HEK293T (cell line): ENCODE measurements around the gene RPS6KA5.

Experiments
- CTCF ChIA-PET: fragments of 350-600 bp; formaldehyde crosslinking; extraction: SDS; loops from one replicate; lab custom pipeline; 2021; ENCODE audit warnings: antibody characterized with exemption, inconsistent platforms; lab: Yijun Ruan, JAX
- POLR2A ChIA-PET: fragments of 350-600 bp; formaldehyde crosslinking; extraction: SDS; loops from one replicate; lab custom pipeline; 2020; ENCODE audit warnings: antibody characterized with exemption, inconsistent platforms; lab: Yijun Ruan, JAX
- DNase-seq: peaks from one replicate; pipeline ENCODE4 v3.0.0; 2012; ENCODE audit warnings: mixed read lengths; ENCODE audit errors: extremely low spot score
- ARNT ChIP-seq: fragments of 450-650 bp; IDR thresholded peaks from 2 replicates; pipeline ENCODE4 v1.6.1; 2017; ENCODE audit warnings: mild to moderate bottlenecking
- BHLHE40 ChIP-seq: fragments of 450-650 bp; IDR thresholded peaks from 2 replicates; pipeline ENCODE4 v1.6.1; 2016; ENCODE audit warnings: mild to moderate bottlenecking, moderate library complexity, borderline replicate concordance
- CTBP1 ChIP-seq: fragments of 450-650 bp; IDR thresholded peaks from 2 replicates; pipeline ENCODE4 v1.6.1; 2016; ENCODE audit warnings: borderline replicate concordance
- ELF4 ChIP-seq: fragments of 450-650 bp; IDR thresholded peaks from 2 replicates; pipeline ENCODE4 v1.6.1; 2017; ENCODE audit warnings: antibody characterized with exemption
- FOXA1 ChIP-seq: fragments of 450-650 bp; IDR thresholded peaks from 2 replicates; pipeline ENCODE4 v1.6.1; 2016; ENCODE audit warnings: mild to moderate bottlenecking
- FOXK2 ChIP-seq: fragments of 450-650 bp; IDR thresholded peaks from 2 replicates; pipeline ENCODE4 v1.6.1; 2016; ENCODE audit warnings: mild to moderate bottlenecking
- FOXM1 ChIP-seq: fragments of 450-650 bp; IDR thresholded peaks from 2 replicates; pipeline ENCODE4 v1.6.1; 2017; ENCODE audit warnings: mild to moderate bottlenecking, borderline replicate concordance
- HDGF ChIP-seq: fragments of 450-650 bp; IDR thresholded peaks from 2 replicates; pipeline ENCODE4 v1.6.1; 2017; ENCODE audit warnings: antibody characterized with exemption, borderline replicate concordance
- L3MBTL2 ChIP-seq: fragments of 450-650 bp; conservative IDR thresholded peaks from 2 replicates; pipeline ENCODE4 v1.6.1; 2016; ENCODE audit warnings: mild to moderate bottlenecking
- LEF1 ChIP-seq: fragments of 450-650 bp; IDR thresholded peaks from 2 replicates; pipeline ENCODE4 v1.6.1; 2017; ENCODE audit warnings: mild to moderate bottlenecking, borderline replicate concordance
- NFRKB ChIP-seq: fragments of 450-650 bp; IDR thresholded peaks from 2 replicates; pipeline ENCODE4 v1.6.1; 2016; ENCODE audit warnings: mild to moderate bottlenecking, moderate library complexity
- SP1 ChIP-seq: fragments of 450-650 bp; IDR thresholded peaks from 2 replicates; pipeline ENCODE4 v1.6.1; 2017
- SUZ12 ChIP-seq: fragments of 450-650 bp; IDR thresholded peaks from 2 replicates; pipeline ENCODE4 v1.6.1; 2016; ENCODE audit warnings: mild to moderate bottlenecking
- TARDBP ChIP-seq: fragments of 450-650 bp; IDR thresholded peaks from 2 replicates; pipeline ENCODE4 v1.6.1; 2016
- ZNF384 ChIP-seq: fragments of 450-650 bp; IDR thresholded peaks from 2 replicates; pipeline ENCODE4 v1.6.1; 2016
- TF ChIP-seq, protein P1 (sequence below): fragments of 450-650 bp; IDR thresholded peaks from 2 replicates; pipeline ENCODE4 v1.6.1; 2016

The RPS6KA5 gene

DNA sequence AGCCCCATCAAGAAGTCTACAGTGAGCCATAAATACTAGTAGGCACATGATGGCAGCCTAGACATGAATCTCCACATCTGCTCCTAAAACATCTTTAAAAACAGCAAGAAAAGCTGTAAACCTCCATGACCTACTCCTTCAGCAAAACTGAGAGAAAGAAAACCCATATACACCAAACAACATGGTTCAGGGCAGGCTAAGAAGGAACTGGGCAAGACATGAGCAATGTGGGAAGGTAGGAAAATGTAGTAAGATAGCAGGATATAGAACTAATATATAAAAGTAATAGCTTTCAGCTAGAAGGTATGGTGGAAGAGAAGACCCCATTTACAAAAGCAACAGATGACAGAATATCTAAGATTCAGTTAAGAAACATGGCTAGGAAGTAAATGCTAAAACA is 88.8 kb downstream of the RPS6KA5 start:
- no peak for DNase-seq
- ChIA-PET CTCF (no interaction called here), POLR2A (no interaction called here)
- no peak for TF ChIP-seq ARNT
- no peak for TF ChIP-seq CTBP1
- TF ChIP-seq BHLHE40, result no peak
- TF ChIP-seq FOXK2, result no peak
- no peak for TF ChIP-seq FOXM1
- TF ChIP-seq FOXA1, result no peak
- TF ChIP-seq SP1, result no peak
- no peak for TF ChIP-seq ZNF384
- no peak for TF ChIP-seq ELF4
- no peak for TF ChIP-seq L3MBTL2

DNA sequence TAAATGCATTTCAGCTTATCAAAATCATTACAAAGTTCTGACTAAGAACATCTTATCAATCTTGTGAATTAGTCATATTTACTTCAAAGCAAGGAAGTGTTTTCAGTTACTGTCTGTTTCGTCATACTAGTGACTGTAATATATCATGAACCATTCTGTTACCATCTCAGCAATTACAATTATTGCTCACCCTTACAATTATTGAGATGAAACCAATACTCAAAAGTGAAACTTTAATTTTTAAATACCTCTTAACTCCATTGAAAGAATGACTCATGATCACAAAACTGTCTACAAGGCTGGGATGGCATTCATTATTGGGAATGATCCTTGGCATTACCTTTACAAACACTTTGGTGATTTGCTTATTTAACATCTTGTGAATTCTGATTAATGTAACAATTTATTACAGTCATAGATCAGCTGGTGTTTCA is 90.3 kb downstream of the RPS6KA5 start:
- CTCF ChIA-PET, result interaction anchor here (1.0 kb wide), 1 partner anchor 11 kb away, joined by 3 read pairs; no protein-coding TSS in a partner anchor

DNA sequence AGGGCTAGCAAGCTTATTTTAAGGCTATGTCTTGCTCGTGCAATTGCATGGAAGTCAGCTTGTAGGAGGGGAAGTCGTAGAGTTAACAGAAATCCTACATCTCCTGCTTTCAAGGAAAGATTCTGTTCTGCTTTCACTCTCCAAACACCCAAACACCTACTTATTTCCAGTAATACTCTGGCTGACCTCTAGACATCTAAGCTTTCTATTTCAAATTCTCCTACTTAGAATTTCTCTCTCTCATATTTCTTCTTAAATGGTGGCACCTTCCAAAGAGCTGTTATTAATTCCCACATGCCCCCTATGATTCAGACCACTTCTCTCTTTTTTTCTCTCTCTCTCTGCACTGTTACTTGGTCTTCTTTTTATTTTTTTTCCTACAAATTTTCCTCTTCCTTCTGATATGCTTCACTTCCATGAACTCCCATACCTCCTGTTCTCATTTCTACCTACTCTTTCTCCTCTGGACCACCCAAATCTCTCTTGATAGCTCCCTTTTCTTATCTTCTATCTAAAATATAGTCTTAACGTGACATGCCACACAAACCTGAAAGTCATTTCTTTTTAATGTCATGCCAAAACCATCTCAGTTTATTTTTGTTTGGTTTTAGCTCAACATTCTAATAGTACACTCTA is 90.8 kb downstream of the RPS6KA5 start:
- ChIA-PET CTCF (interaction anchor here (1.0 kb wide), 1 partner anchor 12 kb away, joined by 3 read pairs; no protein-coding TSS in a partner anchor), POLR2A (no interaction called here)
- no peak for DNase-seq
- TF ChIP-seq TARDBP (no peak), ELF4 (no peak), HDGF (no peak), ARNT (no peak), FOXM1 (no peak), L3MBTL2 (no peak), CTBP1 (no peak), BHLHE40 (no peak), LEF1 (no peak), SUZ12 (no peak), NFRKB (no peak), SP1 (no peak), FOXK2 (no peak), FOXA1 (no peak)
- TF ChIP-seq, protein P1, sequence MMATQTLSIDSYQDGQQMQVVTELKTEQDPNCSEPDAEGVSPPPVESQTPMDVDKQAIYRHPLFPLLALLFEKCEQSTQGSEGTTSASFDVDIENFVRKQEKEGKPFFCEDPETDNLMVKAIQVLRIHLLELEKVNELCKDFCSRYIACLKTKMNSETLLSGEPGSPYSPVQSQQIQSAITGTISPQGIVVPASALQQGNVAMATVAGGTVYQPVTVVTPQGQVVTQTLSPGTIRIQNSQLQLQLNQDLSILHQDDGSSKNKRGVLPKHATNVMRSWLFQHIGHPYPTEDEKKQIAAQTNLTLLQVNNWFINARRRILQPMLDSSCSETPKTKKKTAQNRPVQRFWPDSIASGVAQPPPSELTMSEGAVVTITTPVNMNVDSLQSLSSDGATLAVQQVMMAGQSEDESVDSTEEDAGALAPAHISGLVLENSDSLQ, result no peak

More for the DNA sequence above, 90.3 kb downstream of the RPS6KA5 start:
- POLR2A ChIA-PET, result no interaction called here
- no peak for TF ChIP-seq ARNT
- TF ChIP-seq NFRKB, result no peak
- no peak for TF ChIP-seq BHLHE40
- TF ChIP-seq FOXK2, result no peak
- no peak for TF ChIP-seq L3MBTL2
- TF ChIP-seq SP1, result no peak
- no peak for TF ChIP-seq FOXM1
- no peak for TF ChIP-seq ZNF384
- no peak for TF ChIP-seq CTBP1
- no peak for TF ChIP-seq FOXA1
- TF ChIP-seq ELF4, result no peak
- no peak for TF ChIP-seq SUZ12
- TF ChIP-seq HDGF, result no peak
- no peak for DNase-seq

DNA sequence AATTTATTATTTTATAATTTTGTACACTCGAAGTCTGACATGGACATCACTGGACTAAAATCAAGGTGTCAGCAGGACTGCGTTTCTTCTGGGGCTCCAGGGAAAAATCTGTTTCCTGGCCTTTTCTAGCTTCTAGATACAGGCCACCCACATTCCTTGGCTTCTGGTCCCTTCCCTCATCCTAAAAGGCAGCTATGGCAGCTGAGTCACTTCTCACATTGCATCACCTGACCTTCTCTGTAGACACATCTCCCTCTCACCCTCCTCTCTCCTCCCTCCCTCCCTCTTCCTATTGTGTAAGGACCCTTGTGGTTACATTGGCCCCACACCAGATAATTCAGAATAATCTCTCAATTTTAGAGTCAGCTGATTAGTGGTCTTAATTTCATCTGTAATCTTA is 92.4 kb downstream of the RPS6KA5 start:
- no peak for TF ChIP-seq FOXK2
- no peak for TF ChIP-seq ZNF384
- TF ChIP-seq NFRKB, result no peak
- no peak for TF ChIP-seq SP1
- CTCF ChIA-PET, result no interaction called here
- POLR2A ChIA-PET, result no interaction called here
- no peak for DNase-seq

DNA sequence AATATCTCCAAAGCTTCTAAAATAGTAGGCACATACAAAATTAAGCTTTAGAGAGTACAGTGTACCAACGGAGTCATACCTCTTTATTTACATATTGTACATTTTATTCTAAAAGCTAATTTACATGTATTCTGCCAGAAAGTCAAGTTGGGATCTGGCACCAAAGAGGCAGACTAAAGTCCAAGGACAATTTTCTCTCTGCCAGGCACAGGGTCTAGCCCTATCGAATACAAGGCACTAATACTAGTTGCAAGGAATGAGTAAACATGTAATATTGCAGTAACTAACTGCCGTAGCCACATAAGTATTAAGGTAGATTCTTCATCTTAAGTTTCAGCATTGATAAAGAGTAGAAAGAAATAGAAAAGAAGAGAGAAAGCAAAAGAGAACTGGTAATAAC is 93.9 kb downstream of the RPS6KA5 start:
- no peak for DNase-seq
- POLR2A ChIA-PET, result no interaction called here
- TF ChIP-seq LEF1 (no peak), CTBP1 (no peak)
- CTCF ChIA-PET, result no interaction called here

DNA sequence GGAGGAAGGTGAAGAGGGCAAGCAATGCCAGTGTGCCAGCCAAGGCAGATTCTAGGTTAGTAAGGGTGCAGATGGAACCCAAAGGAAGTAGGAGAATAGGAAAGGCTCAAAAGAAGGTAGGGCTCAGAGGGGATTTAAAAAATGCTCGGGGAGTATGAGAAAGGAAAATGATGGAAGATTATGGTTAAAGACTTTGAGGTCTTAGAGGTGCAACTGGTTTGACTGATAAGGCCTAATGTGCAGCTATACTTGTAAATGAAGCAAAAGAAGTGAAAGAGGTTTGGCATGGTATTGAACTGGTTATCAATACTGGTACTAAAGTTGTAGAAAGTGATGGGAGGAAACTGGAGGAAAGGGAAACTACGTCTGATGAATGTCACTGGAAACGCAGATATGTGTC is 94.7 kb downstream of the RPS6KA5 start:
- TF ChIP-seq FOXA1 (no peak), CTBP1 (no peak), ARNT (no peak), BHLHE40 (no peak), TARDBP (no peak), FOXM1 (no peak), SP1 (no peak), LEF1 (no peak), ZNF384 (no peak)
- TF ChIP-seq, protein P1, result no peak
- ChIA-PET POLR2A (no interaction called here), CTCF (no interaction called here)
- DNase-seq, result no peak

DNA sequence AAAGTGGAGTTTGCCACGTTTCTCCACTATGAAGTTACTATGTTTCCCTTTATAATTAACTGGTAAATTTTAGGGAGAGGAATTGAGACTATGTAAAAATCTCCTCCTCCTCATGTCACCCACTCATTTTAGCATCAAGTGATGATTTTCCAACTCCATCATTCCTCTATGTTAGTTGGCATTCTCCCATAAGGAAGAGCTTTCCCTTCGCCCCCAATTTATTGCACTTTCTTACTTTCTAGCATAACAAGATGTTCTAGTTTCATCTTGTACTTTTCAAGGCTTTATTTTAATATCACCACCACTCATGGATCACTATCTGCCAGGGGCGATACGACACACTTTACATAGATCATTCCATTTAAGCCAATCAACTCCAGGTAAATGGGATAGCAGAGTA is 97.1 kb downstream of the RPS6KA5 start:
- ChIA-PET POLR2A (no interaction called here), CTCF (no interaction called here)
- DNase-seq, result no peak
- TF ChIP-seq, protein P1, result no peak
- TF ChIP-seq ZNF384 (no peak), CTBP1 (no peak), BHLHE40 (no peak), NFRKB (no peak), SUZ12 (no peak), TARDBP (no peak), FOXM1 (no peak), ELF4 (no peak), L3MBTL2 (no peak), HDGF (no peak), FOXA1 (no peak), SP1 (no peak), FOXK2 (no peak), LEF1 (no peak), ARNT (no peak)
